Anterior cingulate cortex (tissue), 58 donors: ENCODE results near the gene SLCO3A1.

Experiments
- DNase-seq, 58 donors: peaks; one replicate each; lab custom pipeline; 2025; lab: John Stamatoyannopoulos, UW

SLCO3A1 gene

DNA sequence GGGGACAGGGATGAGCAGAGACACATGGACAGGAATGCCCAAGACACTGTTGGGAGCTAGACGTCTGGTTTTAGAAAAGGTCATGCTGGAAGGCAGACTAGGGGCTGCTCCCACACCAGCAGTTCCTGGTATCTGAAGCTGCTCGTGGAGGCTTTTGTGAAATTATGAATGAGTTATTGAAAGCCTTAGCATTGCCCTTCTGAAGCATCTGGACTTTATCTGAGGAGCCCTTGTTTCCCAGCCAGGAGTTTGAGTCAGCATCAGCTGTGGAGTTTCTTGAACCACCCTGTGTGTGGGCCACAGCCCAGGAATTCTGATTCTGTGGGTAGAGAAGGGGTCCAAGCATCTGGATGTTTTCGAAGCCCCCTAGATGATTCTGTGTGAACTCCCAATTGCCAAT lies 258.7 kb downstream of the SLCO3A1 start:
- peak in 34 of 58 donors; percentile 4 to 76 (median 33) for DNase-seq

DNA sequence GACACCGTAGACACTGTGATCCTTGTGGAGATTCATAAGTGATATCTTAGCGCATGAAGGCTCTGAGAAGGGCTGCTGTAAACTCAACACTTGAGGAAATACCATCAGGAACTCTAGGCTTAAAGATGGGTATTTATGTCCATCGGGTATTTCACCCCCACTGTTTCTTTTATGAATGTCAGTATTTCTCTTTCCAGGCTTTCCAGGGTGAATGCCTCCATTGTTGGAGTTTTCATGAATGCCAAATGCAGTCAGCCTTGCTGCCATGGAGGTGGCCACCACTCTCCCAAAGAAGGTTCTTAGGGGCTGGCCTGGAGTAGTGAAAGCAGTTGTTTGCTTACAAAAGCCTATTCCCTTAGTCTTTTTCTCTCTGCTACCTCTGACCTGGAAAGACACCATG lies 259.2 kb downstream of the SLCO3A1 start:
- DNase-seq, result peak in 12 of 58 donors; percentile 6 to 49 (median 35)

- no peak for DNase-seq
These were observed 260.3 kb downstream of the SLCO3A1 start for GRCh38 chr15:92113832-92114231.

GRCh38 chr15:92115834-92116233 lies 262.3 kb downstream of the SLCO3A1 start:
- DNase-seq, result no peak

DNA sequence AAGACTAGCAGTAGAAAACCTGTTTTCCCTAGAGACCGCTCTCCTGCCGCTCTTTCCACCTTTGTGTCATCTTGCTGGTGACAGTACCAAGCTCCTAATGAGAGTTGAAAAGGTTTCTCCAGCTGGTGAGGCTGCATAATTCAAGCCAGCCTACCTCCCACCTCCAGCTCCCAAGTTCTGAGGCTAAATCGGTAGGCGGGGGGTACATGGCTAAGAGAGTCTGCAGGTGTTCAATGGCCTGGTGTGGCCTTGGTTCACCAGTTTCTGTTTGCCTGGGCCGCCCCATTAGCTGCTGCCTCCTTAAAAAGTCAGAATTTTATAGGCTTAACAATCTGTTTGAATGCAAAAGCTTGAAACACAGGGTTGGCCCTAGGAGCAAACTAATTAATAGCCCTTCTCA lies 262.8 kb downstream of the SLCO3A1 start:
- DNase-seq, result no peak

DNA sequence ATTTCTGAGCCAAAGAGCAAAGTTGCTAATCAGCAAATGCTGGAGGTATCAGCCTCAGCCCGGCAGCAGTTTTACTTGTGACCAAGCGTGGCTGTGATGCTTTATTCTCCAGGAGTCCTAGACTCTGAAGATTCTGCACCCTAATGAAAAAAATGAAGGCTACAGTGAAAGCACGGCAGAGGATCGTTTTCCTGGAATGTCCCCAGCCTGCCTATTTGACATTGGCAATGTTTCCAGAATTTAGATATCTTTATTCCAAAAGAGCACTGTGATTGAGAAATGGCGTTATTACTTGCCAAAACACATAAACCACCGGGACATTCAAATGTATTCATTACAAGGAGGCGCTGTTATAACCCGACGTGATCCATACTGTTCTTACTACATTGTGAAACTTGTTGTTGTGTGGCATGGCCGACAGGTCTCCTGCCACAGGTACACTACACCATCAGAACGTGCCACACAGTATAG lies 263.8 kb downstream of the SLCO3A1 start:
- no peak for DNase-seq

DNA sequence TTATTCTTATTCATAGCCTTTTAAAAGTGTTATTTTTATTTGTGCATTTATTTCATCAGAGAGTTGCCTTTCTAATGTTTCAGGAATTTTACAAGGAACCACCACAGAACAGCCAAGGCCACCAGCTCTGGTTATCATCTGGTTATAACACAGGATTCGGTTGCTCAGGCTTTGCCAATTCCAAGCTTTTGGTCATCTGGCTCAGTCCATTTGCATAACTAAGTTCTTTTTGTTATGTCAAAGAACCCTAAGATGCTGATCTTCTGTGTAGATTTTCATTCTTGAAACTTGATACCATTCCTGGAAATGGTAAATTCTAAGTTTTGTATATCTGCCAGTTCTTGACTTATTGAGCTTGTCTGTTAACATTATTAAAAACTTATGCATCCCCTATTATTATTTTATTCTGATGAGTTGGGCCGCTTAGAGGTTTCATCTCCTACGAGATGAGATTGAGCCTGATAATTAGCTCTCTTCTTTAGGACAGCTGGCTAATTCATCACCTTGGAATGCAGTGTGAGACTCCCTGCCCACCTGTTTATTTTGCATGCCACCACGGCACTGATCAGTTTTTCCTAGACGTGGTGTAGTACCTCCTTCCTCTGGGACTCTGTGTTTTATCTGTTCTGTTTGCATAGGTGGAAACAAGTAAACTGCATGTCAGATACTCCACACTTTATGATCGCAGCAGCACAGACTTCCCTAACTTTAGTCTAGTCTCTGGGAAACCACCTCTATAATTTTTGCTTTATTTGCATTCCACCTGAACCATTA lies 264.8 kb downstream of the SLCO3A1 start:
- DNase-seq, result no peak

- DNase-seq, result no peak
These were observed 265.4 kb downstream of the SLCO3A1 start for GRCh38 chr15:92118936-92119325.

DNA sequence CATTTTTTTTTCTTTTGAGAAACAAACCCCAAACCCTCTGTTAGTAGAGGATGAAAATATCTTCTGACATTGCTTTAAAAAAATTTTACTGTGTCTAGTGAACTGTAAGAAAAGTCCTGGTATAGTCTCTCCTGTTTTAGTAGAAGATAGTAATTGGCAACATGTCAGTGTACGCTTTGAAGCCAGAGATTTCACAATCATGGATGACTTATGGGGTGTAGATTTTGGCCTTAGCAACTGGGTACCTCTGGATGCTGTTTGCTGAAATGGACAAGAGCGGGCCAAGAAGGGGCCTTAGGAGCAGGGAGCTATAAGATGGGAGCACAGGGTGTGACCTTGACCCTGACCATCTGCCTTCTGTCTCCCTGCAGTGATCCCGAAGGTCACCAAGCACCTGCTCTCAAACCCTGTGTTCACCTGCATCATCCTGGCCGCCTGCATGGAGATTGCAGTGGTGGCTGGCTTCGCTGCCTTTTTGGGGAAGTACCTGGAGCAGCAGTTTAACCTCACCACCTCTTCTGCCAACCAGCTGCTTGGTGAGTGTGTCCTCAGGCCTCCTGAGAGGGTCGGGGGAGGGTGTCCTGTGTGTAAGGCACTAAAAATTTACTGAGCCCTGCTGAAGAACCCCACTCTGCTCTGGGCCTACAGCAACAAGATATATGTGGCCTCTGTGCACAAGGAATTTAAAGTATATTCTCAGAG lies 266.7 kb downstream of the SLCO3A1 start:
- DNase-seq, result no peak

DNA sequence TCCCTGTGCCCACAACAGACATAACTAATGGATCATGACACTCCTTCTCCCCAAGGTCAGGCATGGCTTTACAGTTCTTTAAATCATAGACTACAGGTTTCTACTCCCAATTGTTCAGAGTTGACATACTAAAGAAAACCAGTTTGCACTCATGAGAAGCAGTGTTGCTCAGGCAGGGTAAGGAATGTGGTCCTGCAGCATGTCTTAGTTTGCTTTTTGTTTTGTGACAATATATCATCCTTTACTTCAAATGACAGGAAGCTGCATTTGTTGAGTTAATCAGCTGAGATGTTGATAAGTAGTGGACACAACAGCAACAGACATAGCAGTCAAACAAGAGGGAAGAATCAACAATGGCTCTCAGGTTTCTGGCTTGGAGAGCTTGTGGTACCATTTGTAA lies 267.5 kb downstream of the SLCO3A1 start:
- no peak for DNase-seq

DNA sequence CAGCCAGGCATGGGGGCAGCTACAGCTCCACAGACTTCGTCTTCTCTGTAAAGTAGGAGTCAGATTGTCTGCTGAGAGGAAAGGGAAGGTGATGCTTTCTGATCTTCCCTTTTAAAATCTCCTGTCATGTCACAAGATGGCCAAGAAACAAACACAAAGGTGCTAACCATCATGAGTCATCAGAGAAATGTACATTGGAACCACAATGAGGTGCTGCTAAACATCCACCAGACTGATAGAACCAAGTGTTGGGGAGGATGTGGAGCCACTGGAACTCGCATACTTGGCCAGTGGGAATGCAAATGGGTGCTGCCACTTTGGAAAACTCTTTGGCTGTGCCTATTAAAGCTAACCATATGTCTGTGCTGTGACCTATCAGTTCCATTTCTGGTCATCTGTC lies 268.8 kb downstream of the SLCO3A1 start:
- no peak for DNase-seq

GRCh38 chr15:92123962-92124656 lies 270.6 kb downstream of the SLCO3A1 start:
- peak in 43 of 58 donors; percentile 6 to 88 (median 52) for DNase-seq

DNA sequence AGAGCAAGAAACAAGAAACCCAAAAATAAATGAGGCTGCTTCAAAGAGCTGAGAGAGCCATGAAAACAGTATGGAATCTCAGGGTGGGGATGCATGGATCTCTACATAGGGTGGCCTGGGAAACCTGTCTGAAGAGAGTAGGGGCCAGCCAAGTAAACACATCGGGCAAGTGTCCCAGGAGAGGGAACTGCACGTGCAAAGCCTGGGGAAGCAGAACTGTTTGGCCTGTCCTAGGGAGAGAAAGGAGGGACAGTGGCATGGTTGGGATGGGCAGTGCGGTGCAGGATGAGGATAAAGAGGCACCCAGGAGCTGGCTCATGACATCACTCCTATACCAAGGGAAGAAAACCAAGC lies 271.1 kb downstream of the SLCO3A1 start:
- DNase-seq, result peak in 23 of 58 donors; percentile 6 to 82 (median 44)

DNA sequence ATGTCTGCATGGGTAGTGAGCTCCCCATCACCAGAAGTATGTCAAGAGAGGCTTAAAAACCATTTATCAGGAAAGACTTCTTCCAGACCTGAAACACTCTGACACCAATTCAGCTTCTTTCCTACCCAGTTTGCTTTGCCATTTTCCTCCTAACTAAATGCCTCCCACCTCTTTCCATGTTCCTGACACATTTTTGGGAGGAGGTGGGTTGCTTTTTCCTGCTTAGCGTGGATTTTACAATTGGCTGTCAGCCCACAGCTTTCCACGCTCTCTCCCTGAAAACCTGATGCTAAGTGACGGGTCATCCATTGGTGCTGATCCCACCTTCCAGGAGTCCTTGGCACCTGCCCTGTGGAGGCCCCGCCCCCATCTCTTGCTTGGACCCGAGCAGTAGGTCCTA lies 275.3 kb downstream of the SLCO3A1 start:
- peak in 1 of 58 donors; percentile 12 for DNase-seq

DNA sequence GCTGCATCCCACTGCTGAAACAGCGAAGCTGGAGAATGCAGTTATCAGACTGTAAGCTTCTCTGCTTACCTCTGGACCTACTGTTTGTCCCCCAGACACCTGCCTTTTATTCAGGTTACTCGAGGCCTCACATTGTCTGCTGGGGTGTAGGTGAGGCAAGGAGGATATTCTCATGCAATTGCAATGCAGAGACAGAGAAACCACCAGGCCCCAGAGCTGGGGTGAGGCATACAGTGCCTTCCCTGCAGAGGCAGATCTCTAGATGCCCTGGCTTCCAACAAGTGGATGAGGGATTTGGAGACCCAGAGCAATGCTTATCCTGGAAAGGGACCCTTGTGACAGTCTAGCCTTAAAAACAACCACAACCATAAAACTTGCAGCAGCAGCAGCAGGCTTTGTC lies 276.7 kb downstream of the SLCO3A1 start:
- no peak for DNase-seq

DNA sequence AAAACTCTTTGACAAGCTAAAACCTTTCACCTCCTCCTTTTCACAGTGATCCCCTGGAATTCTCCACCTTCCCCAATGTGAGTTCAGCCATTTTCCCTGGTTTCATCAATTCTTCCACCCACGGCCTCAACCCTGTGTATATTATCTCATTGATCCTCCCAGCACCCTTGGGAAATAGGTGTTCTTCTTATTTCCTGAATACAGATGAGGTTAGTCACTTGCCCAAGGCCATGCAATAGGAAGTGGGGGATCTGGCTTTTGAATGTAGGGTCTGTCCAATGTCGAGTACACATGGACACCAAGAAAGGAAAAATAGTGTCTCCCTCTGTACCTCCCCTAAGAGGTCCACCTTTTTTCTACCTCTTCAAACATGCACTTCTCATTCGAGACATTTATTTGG lies 277.4 kb downstream of the SLCO3A1 start:
- DNase-seq, result no peak

GRCh38 chr15:92132982-92133755 lies 279.7 kb downstream of the SLCO3A1 start:
- DNase-seq, result no peak

DNA sequence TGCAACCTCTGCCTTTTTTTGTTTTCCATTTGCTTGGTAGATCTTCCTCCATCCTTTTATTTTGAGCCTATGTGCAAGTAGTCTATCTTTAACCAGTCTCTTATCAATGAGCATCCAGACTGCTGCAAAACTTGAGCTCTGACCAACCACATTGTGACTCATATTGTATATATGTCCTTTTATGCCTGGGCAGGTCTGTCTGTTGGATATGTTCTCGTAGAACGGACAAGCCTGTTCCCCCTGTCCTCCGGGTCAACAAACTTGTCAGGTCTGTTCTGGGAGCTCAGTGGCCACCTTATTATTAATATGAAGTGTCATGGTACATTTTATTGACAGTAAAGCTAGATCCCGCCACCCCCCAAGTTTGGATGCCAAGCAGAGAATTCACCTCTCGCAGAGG lies 287.3 kb downstream of the SLCO3A1 start:
- no peak for DNase-seq

DNA sequence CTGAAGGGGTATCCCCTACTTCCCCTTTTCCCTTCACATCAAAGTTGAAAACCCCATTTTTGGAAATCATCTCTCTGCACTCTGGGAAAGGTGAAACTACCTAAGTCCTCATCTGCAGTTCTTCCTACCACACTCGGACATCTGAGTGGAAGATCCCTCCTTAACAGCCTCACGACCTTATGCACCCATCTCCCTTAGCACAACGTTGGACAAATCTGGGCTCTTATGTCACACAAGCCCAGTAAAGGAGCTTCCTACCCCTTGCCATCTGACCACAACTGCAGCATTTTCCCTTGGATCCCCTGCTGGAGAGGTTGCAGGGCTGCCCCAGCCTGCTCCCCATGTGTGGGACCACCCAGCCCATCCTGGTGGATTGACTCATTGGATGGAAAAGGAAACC lies 288.1 kb downstream of the SLCO3A1 start:
- no peak for DNase-seq
